BLaER1 treated with 17β-estradiol and CSF1 and Interleukin-3, amounts not matched to agents 10 nM and 100 nM (cell line): ENCODE data around the gene DOCK1.

Source experiments
- H3K27ac ChIP-seq, 11 experiments: shearing (Covaris generic); formaldehyde crosslinking; 2 replicates each; pipeline ENCODE4 v1.8.1; 2022
- H3K27me3 ChIP-seq, 11 experiments: shearing (Covaris generic); formaldehyde crosslinking; 2 replicates each; pipeline ENCODE4 v1.8.1; 2022
- H3K36me3 ChIP-seq, 11 experiments: shearing (Covaris generic); formaldehyde crosslinking; 2 replicates each; pipeline ENCODE4 v1.8.1; 2022
- H3K4me1 ChIP-seq, 10 experiments: shearing (Covaris generic); formaldehyde crosslinking; 2 replicates each; pipeline ENCODE4 v1.8.1; 2022
- H3K4me2 ChIP-seq, 11 experiments: shearing (Covaris generic); formaldehyde crosslinking; 2 replicates each; pipeline ENCODE4 v1.8.1; 2022
- H3K4me3 ChIP-seq, 10 experiments: shearing (Covaris generic); formaldehyde crosslinking; 2 replicates each; pipeline ENCODE4 v1.8.1; 2022
- H3K9ac ChIP-seq, 11 experiments: shearing (Covaris generic); formaldehyde crosslinking; 2 replicates each; pipeline ENCODE4 v1.8.1; 2022
- H3K9me3 ChIP-seq, 11 experiments: shearing (Covaris generic); formaldehyde crosslinking; replicated peaks in 1 of 11; 2 replicates each; pipeline ENCODE4 v1.8.1; 2022
- H4K20me1 ChIP-seq, 11 experiments: shearing (Covaris generic); formaldehyde crosslinking; 2 replicates each; pipeline ENCODE4 v1.8.1; 2022
- Cebpa-rat ChIP-seq, 11 experiments: shearing (Covaris generic); IDR thresholded peaks; 2 replicates each; pipeline ENCODE4 v1.8.1; 2022

The DOCK1 gene

GRCh38 chr10:127417686-127418401 lies 512.6 kb downstream of the DOCK1 start:
- H3K9ac ChIP-seq, result no peak overlapping the region
- no peaks in the 10 kb centered on the region; a peak in 1 of 22 replicates for H4K20me1 ChIP-seq
- no peak for TF ChIP-seq Cebpa-rat (IDR thresholded peaks at IDR 0.05)
- H3K4me2 ChIP-seq, result no peak overlapping the region
- H3K27ac ChIP-seq, result no peak overlapping the region
- no peaks in the 10 kb centered on the region for H3K9me3 ChIP-seq
- no peaks in the 10 kb centered on the region for H3K27me3 ChIP-seq
- no peak overlapping the region for H3K4me3 ChIP-seq
- H3K4me1 ChIP-seq, result peaks cover 0 to 11% (median 7%) of the 10 kb centered on the region in 10 experiments; a peak in 9 of 20 replicates
- H3K36me3 ChIP-seq, result no peaks in the 10 kb centered on the region

DNA sequence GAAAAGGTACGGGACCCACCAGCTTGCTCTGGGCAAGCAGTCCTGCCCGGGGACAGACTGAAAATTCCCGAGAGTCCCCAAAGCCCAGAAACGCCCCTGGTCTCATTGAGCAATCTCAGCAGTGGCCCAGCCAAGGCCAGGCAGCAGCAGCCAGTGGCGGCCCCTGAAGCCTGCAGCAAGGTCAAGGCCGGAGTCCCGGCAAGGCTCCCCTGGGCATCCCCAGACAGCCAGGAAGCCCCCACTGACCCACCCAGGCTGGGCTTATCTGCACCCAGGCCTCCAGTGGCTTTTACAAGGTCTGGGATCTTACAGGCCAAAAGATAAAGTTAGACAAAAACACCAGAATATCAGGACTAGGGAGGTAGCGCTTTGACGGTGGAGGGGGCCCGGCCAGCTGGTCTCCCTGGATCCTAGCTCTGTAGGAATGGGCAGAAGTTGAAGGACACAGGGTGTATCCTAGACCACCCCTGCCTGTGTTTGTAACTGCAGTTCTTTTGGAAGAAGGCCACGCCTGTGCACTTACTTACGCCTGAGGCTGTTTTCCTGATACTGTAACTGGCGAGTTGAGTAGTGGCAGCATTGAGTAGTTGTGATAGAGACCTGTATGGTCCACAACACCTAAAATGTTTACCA lies 513.4 kb downstream of the DOCK1 start:
- no peak overlapping the region for H3K27ac ChIP-seq
- H3K4me2 ChIP-seq, result no peak overlapping the region
- no peaks in the 10 kb centered on the region; a peak in 1 of 22 replicates for H4K20me1 ChIP-seq
- H3K9ac ChIP-seq, result no peak overlapping the region
- H3K4me3 ChIP-seq, result no peak overlapping the region
- no peaks in the 10 kb centered on the region for H3K27me3 ChIP-seq
- TF ChIP-seq Cebpa-rat (IDR thresholded peaks at IDR 0.05), result no peak
- no peaks in the 10 kb centered on the region for H3K36me3 ChIP-seq
- H3K4me1 ChIP-seq, result peaks cover 0 to 11% (median 7%) of the 10 kb centered on the region in 10 experiments; a peak in 9 of 20 replicates
- no peaks in the 10 kb centered on the region for H3K9me3 ChIP-seq

GRCh38 chr10:127420138-127420684 lies 515.0 kb downstream of the DOCK1 start:
- H3K27me3 ChIP-seq, result no peaks in the 10 kb centered on the region
- H4K20me1 ChIP-seq, result no peaks in the 10 kb centered on the region; a peak in 1 of 22 replicates
- H3K9me3 ChIP-seq, result no peaks in the 10 kb centered on the region
- TF ChIP-seq Cebpa-rat (IDR thresholded peaks at IDR 0.05), result no peak
- no peaks in the 10 kb centered on the region for H3K36me3 ChIP-seq
- H3K4me2 ChIP-seq, result no peak overlapping the region
- no peak overlapping the region for H3K4me3 ChIP-seq
- no peak overlapping the region for H3K27ac ChIP-seq
- H3K4me1 ChIP-seq, result peaks cover 0 to 19% (median 8%) of the 10 kb centered on the region in 10 experiments; a peak in 9 of 20 replicates
- H3K9ac ChIP-seq, result no peak overlapping the region

GRCh38 chr10:127423218-127423915 lies 518.1 kb downstream of the DOCK1 start:
- no peaks in the 10 kb centered on the region for H3K36me3 ChIP-seq
- H3K27ac ChIP-seq, result no peak overlapping the region
- H3K9me3 ChIP-seq, result no peaks in the 10 kb centered on the region
- H3K4me2 ChIP-seq, result no peak overlapping the region
- TF ChIP-seq Cebpa-rat (IDR thresholded peaks at IDR 0.05), result no peak
- H3K27me3 ChIP-seq, result no peaks in the 10 kb centered on the region
- no peak overlapping the region for H3K9ac ChIP-seq
- peaks cover 0 to 8% (median 0%) of the 10 kb centered on the region in 10 experiments; a peak in 5 of 20 replicates for H3K4me1 ChIP-seq
- H3K4me3 ChIP-seq, result no peak overlapping the region
- no peaks in the 10 kb centered on the region; a peak in 1 of 22 replicates for H4K20me1 ChIP-seq

DNA sequence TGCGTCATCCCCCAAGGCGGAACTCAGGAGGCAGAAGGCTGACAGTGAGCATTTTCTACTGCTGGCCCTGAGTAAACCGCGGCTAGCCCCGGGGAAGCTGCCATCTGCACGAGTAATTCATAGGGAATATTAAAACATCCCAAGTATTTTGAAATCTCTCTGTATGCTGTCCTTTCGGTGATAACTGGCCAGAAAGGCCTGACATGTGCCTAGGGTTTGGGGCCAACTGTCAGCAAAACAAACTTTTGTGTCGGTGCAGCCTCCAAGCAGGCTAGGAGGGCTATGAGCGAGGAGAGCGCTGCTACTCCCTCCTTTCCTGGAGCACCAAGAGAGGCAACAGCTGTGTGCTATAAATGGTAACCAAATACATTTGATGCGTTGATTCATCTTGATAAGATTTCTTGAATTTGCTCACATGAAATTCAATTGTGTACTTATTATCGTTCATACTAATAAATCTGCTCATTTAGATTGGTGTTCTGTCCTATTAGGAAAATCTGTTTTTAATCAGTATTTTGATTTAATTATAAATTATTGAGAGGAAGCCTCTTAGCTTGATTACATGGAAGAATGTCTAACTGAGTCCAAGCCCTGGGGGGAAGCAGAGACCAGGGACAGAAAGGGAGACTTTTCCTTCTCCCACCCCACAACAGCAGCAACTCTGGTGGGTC lies 519.5 kb downstream of the DOCK1 start:
- Histone ChIP-seq H3K36me3 (no peaks in the 10 kb centered on the region), H3K9ac (no peak overlapping the region), H4K20me1 (no peaks in the 10 kb centered on the region), H3K27ac (no peak overlapping the region), H3K4me1 (peaks cover 0 to 8% (median 0%) of the 10 kb centered on the region in 10 experiments; a peak in 5 of 20 replicates), H3K4me3 (no peak overlapping the region), H3K27me3 (no peaks in the 10 kb centered on the region), H3K9me3 (no peaks in the 10 kb centered on the region), H3K4me2 (peak overlapping the region in 4 of 11 experiments; percentile 2 to 31 (median 14); a peak in 3 of 22 replicates)
- TF ChIP-seq Cebpa-rat (IDR thresholded peaks at IDR 0.05), result no peak

GRCh38 chr10:127426746-127427145 lies 521.5 kb downstream of the DOCK1 start:
- no peak overlapping the region for H3K4me3 ChIP-seq
- no peak for TF ChIP-seq Cebpa-rat (IDR thresholded peaks at IDR 0.05)
- H3K4me2 ChIP-seq, result no peak overlapping the region
- H3K27me3 ChIP-seq, result no peaks in the 10 kb centered on the region
- H3K9ac ChIP-seq, result no peak overlapping the region
- no peaks in the 10 kb centered on the region for H4K20me1 ChIP-seq
- H3K36me3 ChIP-seq, result no peaks in the 10 kb centered on the region
- peaks cover 2 to 12% (median 9%) of the 10 kb centered on the region in 11 experiments; a peak in 17 of 22 replicates for H3K9me3 ChIP-seq
- peaks cover 0 to 8% (median 0%) of the 10 kb centered on the region in 10 experiments; a peak in 5 of 20 replicates for H3K4me1 ChIP-seq
- H3K27ac ChIP-seq, result no peak overlapping the region

DNA sequence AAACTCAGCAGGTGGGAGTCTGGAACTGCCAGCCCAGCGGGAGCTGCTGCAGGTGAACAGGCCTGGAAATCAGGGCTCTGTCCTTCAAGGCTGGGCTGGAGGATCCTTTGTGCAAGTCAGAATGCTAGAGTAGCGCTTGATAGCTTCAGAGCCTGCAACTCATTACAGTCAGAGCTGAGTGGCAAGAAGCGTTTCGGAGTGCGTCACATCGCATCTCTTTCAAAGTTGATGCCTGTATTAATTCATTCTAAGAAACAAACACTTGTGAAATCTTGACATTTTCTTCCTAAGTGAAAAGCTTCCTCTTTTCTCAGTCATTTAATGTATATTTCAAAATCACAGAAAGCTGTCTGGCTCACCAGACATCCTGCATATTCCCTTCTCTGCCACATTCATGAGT lies 522.7 kb downstream of the DOCK1 start:
- no peak for TF ChIP-seq Cebpa-rat (IDR thresholded peaks at IDR 0.05)
- Histone ChIP-seq H3K9ac (no peak overlapping the region), H3K4me2 (no peak overlapping the region), H3K4me1 (peaks cover 0 to 8% (median 0%) of the 10 kb centered on the region in 10 experiments; a peak in 5 of 20 replicates), H4K20me1 (no peaks in the 10 kb centered on the region), H3K9me3 (peaks cover 5 to 19% (median 13%) of the 10 kb centered on the region in 11 experiments; a peak in 17 of 22 replicates), H3K27ac (no peak overlapping the region), H3K36me3 (no peaks in the 10 kb centered on the region), H3K27me3 (no peaks in the 10 kb centered on the region), H3K4me3 (no peak overlapping the region)

- no peak for TF ChIP-seq Cebpa-rat (IDR thresholded peaks at IDR 0.05)
- Histone ChIP-seq H3K4me3 (no peak overlapping the region), H3K27ac (no peak overlapping the region), H4K20me1 (no peaks in the 10 kb centered on the region), H3K36me3 (no peaks in the 10 kb centered on the region), H3K27me3 (no peaks in the 10 kb centered on the region), H3K9me3 (peaks cover 5 to 19% (median 13%) of the 10 kb centered on the region in 11 experiments; a peak in 17 of 22 replicates), H3K4me2 (no peak overlapping the region), H3K9ac (no peak overlapping the region), H3K4me1 (peaks cover 0 to 8% (median 0%) of the 10 kb centered on the region in 10 experiments; a peak in 5 of 20 replicates)
Observed at GRCh38 chr10:127428385-127428980, 523.3 kb downstream of the DOCK1 start.
